Measurements from ENCODE around the gene RUVBL1.

GRCh38 chr3:128163432-128163831 is 39.8 kb upstream of the RUVBL1 start:
- TF ChIP-seq EZH2 (optimal IDR thresholded peaks at IDR 0.05; ENCODE audit: low read depth, low read length) (no peak), CTCF (IDR thresholded peaks at IDR 0.05; ENCODE audit: low read length) (no peak)

All from MM.1S (cell line).